Cardiac muscle cell (in vitro differentiated cells and primary cell): ENCODE results near the gene DMXL2. TPM values are rescaled to one million over a fixed set of nuclear protein-coding genes. Genes with fewer than 3 reads are reported as not detected.
"Not testable (repeated sequence)": the region's sequence is repeated elsewhere in the genome, so short reads cannot be mapped to it uniquely, and the experiment has no call there.

Experiments used
- DNase-seq, 2 donors: peaks; one replicate each; pipeline versions ENCODE4 v3.0.0 to v3.0.0-alpha.2; 2010 to 2017; ENCODE audit warnings: low read depth in 1 of 2, low spot score in 1 of 2
- H3K27ac ChIP-seq: fragments of 200-600 bp; sonication (generic); 2 replicates; pipeline ENCODE4 v1.5.1; 2016
- H3K27me3 ChIP-seq: fragments of 200-600 bp; sonication (generic); 2 replicates; pipeline ENCODE4 v1.6.0; 2016; ENCODE audit warnings: control low read depth
- H3K36me3 ChIP-seq: fragments of 200-600 bp; sonication (generic); 2 replicates; pipeline ENCODE4 v1.5.1; 2016; ENCODE audit warnings: control low read depth
- H3K4me1 ChIP-seq: fragments of 200-600 bp; sonication (generic); 2 replicates; pipeline ENCODE4 v1.8.1; 2017; ENCODE audit warnings: low read depth, mild to moderate bottlenecking, mixed run types
- H3K4me3 ChIP-seq: fragments of 200-600 bp; sonication (generic); 2 replicates; pipeline ENCODE4 v1.5.1; 2016; ENCODE audit warnings: mild to moderate bottlenecking
- H3K9me3 ChIP-seq: fragments of 200-600 bp; sonication (generic); 2 replicates; pipeline ENCODE4 v1.5.1; 2017; ENCODE audit warnings: low read depth, mild to moderate bottlenecking, control low read depth
- polyA plus RNA-seq: library from polyadenylated mRNA; unstranded; fragments of >200 nt; fragmentation: Nextera tagmentation; extraction: Ambion mirVana; gene quantifications from 2 replicates; pipeline ENCODE4 v1.2.1, GENCODE V29; 2016
- total RNA-seq: library from RNA; depleted of rRNA; stranded (reverse); fragments of >200 nt; gene quantifications from 2 replicates; pipeline ENCODE4 v1.2.3, GENCODE V29; 2016
- TF ChIP-seq, protein P1 (sequence below): IDR thresholded peaks from 2 replicates; pipeline ENCODE4 v1.5.1; 2012; ENCODE audit warnings: low read depth, mild to moderate bottlenecking, low read length

Gene DMXL2
- total and polyA plus RNA-seq, 2 experiments from 2014 or later = 16.3 to 34.0 TPM

DNA sequence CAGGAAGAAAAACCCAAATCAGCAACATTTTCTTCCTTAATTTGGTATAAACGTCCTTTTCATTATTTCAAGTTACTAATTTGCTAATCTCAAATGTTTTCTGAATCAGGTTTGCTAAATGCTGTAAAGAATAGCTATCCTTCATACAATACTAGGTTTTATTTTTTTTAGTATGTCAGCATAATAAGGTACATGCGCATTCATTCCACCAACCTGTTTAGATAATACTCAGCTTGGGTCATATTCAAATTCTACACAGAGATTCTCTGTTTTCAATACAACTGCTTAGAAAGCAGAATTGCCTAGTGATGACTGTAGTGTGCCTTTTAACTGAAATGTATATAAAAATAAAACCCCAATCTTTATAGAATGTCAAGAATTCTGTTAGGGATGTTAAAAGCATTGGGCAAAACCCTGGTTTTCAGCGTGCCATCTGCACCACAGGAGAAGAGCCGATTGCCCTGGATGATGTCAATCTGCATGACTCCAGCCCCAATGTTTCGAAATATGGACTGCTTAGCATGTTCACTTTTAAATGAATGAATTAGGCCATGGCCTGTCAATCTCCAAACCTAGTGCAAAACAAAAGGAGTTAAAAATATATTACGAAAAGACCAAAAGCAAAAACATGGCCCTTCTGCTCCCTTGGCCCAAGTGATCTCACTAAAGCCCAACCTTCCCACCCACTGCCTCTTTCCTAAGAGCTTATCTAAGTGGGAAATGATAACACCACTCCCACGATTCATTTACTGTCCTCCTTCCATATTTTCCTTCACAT, 173.8 kb downstream of the DMXL2 start:
- Histone ChIP-seq H3K36me3 (peaks cover 22% of the 10 kb centered on the region), H3K27me3 (no peaks in the 10 kb centered on the region), H3K27ac (no peak overlapping the region), H3K9me3 (no peaks in the 10 kb centered on the region), H3K4me3 (no peak overlapping the region), H3K4me1 (no peaks in the 10 kb centered on the region)
- TF ChIP-seq, protein P1, sequence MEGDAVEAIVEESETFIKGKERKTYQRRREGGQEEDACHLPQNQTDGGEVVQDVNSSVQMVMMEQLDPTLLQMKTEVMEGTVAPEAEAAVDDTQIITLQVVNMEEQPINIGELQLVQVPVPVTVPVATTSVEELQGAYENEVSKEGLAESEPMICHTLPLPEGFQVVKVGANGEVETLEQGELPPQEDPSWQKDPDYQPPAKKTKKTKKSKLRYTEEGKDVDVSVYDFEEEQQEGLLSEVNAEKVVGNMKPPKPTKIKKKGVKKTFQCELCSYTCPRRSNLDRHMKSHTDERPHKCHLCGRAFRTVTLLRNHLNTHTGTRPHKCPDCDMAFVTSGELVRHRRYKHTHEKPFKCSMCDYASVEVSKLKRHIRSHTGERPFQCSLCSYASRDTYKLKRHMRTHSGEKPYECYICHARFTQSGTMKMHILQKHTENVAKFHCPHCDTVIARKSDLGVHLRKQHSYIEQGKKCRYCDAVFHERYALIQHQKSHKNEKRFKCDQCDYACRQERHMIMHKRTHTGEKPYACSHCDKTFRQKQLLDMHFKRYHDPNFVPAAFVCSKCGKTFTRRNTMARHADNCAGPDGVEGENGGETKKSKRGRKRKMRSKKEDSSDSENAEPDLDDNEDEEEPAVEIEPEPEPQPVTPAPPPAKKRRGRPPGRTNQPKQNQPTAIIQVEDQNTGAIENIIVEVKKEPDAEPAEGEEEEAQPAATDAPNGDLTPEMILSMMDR = no peak
- peak in 1 of 2 donors; percentile 67 for DNase-seq

DNA sequence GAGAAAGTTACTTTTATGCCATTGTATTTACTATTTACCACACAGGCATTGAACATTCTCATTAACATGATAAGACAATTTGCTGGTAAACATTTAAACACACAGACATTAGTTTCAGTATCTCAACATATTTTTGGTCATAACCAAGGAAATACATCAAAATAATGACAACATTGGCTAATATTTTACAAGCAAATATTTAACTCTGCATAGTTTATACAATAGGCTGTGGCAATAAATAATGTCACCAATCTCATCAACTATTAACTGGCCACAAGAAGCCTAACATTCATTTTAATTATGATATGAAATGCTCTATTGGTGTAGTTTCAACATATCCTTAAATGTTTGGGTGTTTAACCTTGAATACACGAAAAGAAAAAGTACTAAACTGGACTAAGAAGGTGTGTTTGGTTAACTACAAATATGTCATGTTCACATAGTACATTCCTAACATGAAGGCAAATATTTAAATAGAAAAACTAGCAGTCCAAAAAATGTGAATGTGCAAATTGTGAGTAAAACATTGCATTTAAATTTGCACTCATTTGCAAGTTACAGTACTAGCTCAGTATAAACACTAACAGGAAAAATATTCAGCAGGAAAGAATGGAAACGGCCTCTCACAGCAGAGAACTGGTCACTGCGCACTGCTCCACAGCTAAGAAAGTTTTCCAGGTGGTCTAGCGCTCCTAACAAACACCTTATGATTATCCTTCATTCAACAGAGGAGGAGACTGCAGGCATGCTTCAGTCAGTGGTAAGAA, 174.5 kb downstream of the DMXL2 start:
- H3K4me1 ChIP-seq = no peaks in the 10 kb centered on the region
- no peak overlapping the region for H3K27ac ChIP-seq
- DNase-seq = no peak
- no peaks in the 10 kb centered on the region for H3K9me3 ChIP-seq
- no peak overlapping the region for H3K4me3 ChIP-seq
- peaks cover 22% of the 10 kb centered on the region for H3K36me3 ChIP-seq
- TF ChIP-seq, protein P1 = no peak
- H3K27me3 ChIP-seq = no peaks in the 10 kb centered on the region

DNA sequence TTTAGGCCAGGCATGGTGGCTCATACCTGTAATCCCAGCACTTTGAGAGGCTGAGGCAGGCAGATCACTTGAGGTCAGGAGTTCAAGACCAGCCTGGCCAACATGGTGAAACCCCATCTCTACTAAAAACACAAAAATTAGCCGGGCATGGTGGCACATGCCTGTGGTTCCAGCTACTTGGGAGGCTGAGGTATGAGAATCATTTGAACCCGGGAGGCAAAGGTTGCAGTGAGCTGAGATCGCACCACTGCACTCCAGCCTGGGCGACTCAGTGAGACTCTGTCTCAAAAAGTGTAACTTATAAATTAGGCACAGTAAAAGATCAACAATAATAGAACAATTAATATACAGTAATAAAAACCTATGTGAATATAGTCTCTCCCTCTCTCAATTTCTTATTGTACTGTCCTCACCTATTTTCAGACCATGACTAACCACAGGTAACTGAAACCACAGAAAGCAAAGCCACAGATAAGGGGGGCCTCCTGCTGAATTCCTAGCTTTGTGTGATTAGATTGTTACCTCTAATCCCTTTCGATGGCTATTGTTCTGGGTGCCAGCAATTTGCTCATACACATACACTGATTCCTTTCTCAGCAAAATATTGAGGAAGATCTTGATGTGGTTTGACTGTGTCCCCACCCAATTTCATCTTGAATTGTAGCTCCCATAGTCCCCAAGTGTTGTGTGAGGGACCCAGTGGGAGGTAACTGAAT, 176.4 kb downstream of the DMXL2 start:
- peaks cover 22% of the 10 kb centered on the region for H3K36me3 ChIP-seq
- H3K4me3 ChIP-seq, H3K4me1 ChIP-seq, H3K27me3 ChIP-seq, H3K27ac ChIP-seq, H3K9me3 ChIP-seq, DNase-seq: not testable (repeated sequence)

DNA sequence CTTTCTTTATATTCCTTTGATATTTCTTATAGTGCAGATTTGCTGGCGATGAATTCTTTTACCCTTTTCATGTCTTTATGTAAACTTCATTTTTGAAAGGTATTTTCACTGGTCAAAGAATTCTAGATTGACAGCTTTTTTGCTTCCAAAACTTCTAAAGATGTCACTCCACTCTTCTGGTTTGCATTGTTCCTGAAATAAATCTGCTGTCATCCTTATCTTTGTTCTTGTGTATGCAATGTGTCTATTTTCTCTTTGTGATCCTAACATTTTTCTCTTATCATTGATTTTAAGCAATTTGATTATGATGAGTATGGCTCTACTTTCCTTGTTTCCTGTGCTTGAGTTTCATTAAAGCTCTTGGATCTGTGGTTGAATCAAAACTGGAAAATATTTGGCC, 177.8 kb downstream of the DMXL2 start:
- TF ChIP-seq, protein P1 = no peak
- no peak for DNase-seq
- H3K27ac ChIP-seq = no peak overlapping the region
- peaks cover 11% of the 10 kb centered on the region for H3K36me3 ChIP-seq
- no peak overlapping the region for H3K4me3 ChIP-seq
- no peaks in the 10 kb centered on the region for H3K4me1 ChIP-seq
- no peaks in the 10 kb centered on the region for H3K27me3 ChIP-seq
- no peaks in the 10 kb centered on the region for H3K9me3 ChIP-seq

DNA sequence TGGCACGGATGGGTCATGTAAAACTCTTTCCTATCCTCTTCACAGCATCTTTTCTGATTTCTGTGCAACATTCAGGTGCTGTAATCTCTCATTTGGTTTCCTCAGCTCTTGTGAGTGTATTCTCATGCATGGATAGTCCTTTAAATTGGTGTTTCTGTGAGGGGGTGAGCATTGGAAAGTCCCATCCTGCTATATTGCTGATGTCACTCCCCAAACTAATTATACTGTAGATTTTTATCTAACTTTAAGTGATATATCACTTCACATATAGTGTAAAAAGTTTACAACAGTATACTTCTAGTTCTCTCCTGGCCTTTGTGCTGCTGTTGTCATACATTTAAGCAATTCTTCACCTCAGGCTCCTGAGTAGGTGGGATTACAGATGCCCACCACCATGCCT, 178.5 kb downstream of the DMXL2 start:
- Histone ChIP-seq H3K27ac (no peak overlapping the region), H3K9me3 (no peaks in the 10 kb centered on the region), H3K4me1 (no peaks in the 10 kb centered on the region), H3K27me3 (no peaks in the 10 kb centered on the region), H3K4me3 (no peak overlapping the region), H3K36me3 (peaks cover 4% of the 10 kb centered on the region)
- TF ChIP-seq, protein P1 = no peak
- DNase-seq = no peak
